Mesothelial cell of epicardium (in vitro differentiated cells): ENCODE measurements around the gene SRMS. TPM values are rescaled to one million over a fixed set of nuclear protein-coding genes. Genes with fewer than 3 reads are reported as not detected.

Experiments used
- DNase-seq, 2 experiments: peaks; one replicate each; pipeline ENCODE4 v3.0.0; 2021; ENCODE audit warnings: low spot score in 2 of 2; ENCODE audit not compliant: unreplicated experiment in 2 of 2
- H3K27ac Mint-ChIP-seq: 2 replicates; pipeline ENCODE4 v1.8.0; 2021; ENCODE audit warnings: mixed read lengths
- H3K27me3 Mint-ChIP-seq: 2 replicates; pipeline ENCODE4 v1.8.0; 2021; ENCODE audit warnings: low read depth, mixed read lengths
- H3K36me3 Mint-ChIP-seq: 2 replicates; pipeline ENCODE4 v1.8.0; 2021; ENCODE audit warnings: mixed read lengths
- H3K4me1 Mint-ChIP-seq: 2 replicates; pipeline ENCODE4 v1.8.0; 2021; ENCODE audit warnings: mixed read lengths
- H3K4me3 Mint-ChIP-seq: 2 replicates; pipeline ENCODE4 v1.8.0; 2021; ENCODE audit warnings: mild to moderate bottlenecking, moderate library complexity, mixed read lengths
- H3K9me3 Mint-ChIP-seq: 2 replicates; pipeline ENCODE4 v1.8.0; 2021; ENCODE audit warnings: mixed read lengths
- total RNA-seq: library from RNA; stranded (reverse); gene quantifications from 3 replicates; pipeline ENCODE4 v1.2.1, GENCODE V29; 2021
- TF ChIP-seq, protein P1 (sequence below): fragments of 200-600 bp; sonication (generic); IDR thresholded peaks from one replicate; pipeline ENCODE4 v1.5.0; 2021; ENCODE audit warnings: antibody characterized with exemption; ENCODE audit not compliant: unreplicated experiment

The SRMS gene
- total RNA-seq, 1 donor from 2014 or later, result not detected

DNA sequence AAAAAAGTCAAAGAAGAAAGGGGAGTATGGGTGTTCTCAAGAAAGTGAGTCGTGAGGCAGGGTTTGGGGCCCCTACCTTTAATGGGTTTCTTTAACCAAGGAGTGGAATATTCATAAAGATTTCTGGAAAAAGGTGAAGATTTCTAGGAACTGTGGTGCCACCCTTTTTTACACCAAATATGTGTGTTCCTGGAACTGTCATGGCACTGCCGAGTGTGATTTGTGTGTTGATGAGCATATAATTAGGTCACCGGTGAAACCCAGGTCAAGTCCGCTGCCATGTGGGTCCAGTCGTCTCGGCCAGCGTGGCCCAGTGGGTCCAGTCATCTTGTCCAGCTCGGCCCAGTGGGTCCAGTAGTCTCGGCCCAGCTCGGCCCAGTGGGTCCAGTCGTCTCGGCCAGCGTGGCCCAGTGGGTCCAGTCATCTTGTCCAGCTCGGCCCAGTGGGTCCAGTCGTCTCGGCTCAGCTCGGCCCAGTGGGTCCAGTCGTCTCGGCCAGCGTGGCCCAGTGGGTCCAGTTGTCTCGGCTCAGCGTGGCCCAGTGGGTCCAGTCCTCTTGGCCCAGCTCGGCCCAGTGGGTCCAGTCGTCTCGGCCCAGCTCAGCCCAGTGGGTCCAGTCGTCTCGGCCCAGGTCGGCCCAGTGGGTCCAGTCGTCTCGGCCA, 40.3 kb downstream of the SRMS start:
- TF ChIP-seq, protein P1, sequence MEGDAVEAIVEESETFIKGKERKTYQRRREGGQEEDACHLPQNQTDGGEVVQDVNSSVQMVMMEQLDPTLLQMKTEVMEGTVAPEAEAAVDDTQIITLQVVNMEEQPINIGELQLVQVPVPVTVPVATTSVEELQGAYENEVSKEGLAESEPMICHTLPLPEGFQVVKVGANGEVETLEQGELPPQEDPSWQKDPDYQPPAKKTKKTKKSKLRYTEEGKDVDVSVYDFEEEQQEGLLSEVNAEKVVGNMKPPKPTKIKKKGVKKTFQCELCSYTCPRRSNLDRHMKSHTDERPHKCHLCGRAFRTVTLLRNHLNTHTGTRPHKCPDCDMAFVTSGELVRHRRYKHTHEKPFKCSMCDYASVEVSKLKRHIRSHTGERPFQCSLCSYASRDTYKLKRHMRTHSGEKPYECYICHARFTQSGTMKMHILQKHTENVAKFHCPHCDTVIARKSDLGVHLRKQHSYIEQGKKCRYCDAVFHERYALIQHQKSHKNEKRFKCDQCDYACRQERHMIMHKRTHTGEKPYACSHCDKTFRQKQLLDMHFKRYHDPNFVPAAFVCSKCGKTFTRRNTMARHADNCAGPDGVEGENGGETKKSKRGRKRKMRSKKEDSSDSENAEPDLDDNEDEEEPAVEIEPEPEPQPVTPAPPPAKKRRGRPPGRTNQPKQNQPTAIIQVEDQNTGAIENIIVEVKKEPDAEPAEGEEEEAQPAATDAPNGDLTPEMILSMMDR, result no peak
- Mint-ChIP-seq H3K36me3 (peaks cover 3% of the 10 kb centered on the region), H3K4me1 (no peaks in the 10 kb centered on the region), H3K9me3 (peaks cover 27% of the 10 kb centered on the region), H3K27ac (no peak overlapping the region), H3K4me3 (no peak overlapping the region), H3K27me3 (peaks cover 53% of the 10 kb centered on the region)
- DNase-seq, result no peak

DNA sequence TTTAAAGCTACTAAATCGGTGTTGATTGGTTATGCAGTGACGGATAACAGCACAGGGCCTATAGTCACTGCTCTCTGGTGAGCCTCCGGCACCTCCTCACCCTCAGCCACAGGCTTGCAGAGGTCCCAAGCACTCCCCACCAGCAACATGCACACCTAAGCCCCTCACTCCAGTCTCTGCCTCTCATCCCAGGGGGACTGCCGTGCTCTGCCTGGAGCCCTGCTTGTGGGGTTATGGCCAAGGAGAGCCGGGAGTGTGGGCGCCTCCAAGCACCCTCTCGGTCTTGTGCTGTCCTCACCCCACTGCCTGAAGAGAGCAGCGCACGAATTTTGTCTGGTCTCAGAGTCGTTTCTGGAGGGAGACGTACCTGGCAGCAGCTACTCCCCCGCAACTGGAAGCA, 41.8 kb downstream of the SRMS start:
- H3K9me3 Mint-ChIP-seq, result peaks cover 24% of the 10 kb centered on the region
- peaks cover 3% of the 10 kb centered on the region for H3K36me3 Mint-ChIP-seq
- peaks cover 54% of the 10 kb centered on the region for H3K27me3 Mint-ChIP-seq
- H3K4me1 Mint-ChIP-seq, result no peaks in the 10 kb centered on the region
- TF ChIP-seq, protein P1, result no peak
- no peak for DNase-seq
- H3K4me3 Mint-ChIP-seq, result no peak overlapping the region
- H3K27ac Mint-ChIP-seq, result no peak overlapping the region

DNA sequence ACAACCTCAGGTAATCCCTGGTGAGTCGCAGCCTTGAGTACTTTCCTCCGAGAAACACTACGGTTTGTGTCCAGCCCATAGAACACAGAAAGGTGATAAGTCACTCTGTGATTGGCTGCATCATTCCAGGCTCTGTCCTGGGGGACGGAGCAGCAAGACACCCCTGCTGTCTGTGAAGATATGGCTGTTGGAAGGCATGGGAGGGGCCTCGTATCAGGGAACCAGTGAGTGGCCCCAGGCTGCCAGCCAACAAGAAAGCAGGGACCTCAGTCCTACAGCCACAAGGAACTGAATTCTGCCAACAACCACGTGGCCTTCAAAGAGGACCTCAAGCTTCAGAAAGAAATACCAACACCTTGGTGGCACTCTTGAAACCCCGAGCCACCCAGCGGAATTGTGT, 42.3 kb downstream of the SRMS start:
- no peak overlapping the region for H3K27ac Mint-ChIP-seq
- TF ChIP-seq, protein P1, result no peak
- H3K4me3 Mint-ChIP-seq, result no peak overlapping the region
- peaks cover 24% of the 10 kb centered on the region for H3K9me3 Mint-ChIP-seq
- H3K4me1 Mint-ChIP-seq, result no peaks in the 10 kb centered on the region
- no peak for DNase-seq
- peaks cover 53% of the 10 kb centered on the region for H3K27me3 Mint-ChIP-seq
- H3K36me3 Mint-ChIP-seq, result peaks cover 3% of the 10 kb centered on the region

- no peaks in the 10 kb centered on the region for H3K4me1 Mint-ChIP-seq
- H3K27ac Mint-ChIP-seq, result no peak overlapping the region
- DNase-seq, result no peak
- TF ChIP-seq, protein P1, result no peak
- peaks cover 52% of the 10 kb centered on the region for H3K27me3 Mint-ChIP-seq
- no peak overlapping the region for H3K4me3 Mint-ChIP-seq
- peaks cover 24% of the 10 kb centered on the region for H3K9me3 Mint-ChIP-seq
- H3K36me3 Mint-ChIP-seq, result peaks cover 3% of the 10 kb centered on the region
These were observed 42.9 kb downstream of the SRMS start for GRCh38 chr20:63504642-63505041.

- peaks cover 3% of the 10 kb centered on the region for H3K36me3 Mint-ChIP-seq
- peaks cover 48% of the 10 kb centered on the region for H3K27me3 Mint-ChIP-seq
- TF ChIP-seq, protein P1, result no peak
- H3K9me3 Mint-ChIP-seq, result peaks cover 20% of the 10 kb centered on the region
- H3K27ac Mint-ChIP-seq, result no peak overlapping the region
- DNase-seq, result no peak
- H3K4me3 Mint-ChIP-seq, result no peak overlapping the region
- H3K4me1 Mint-ChIP-seq, result no peaks in the 10 kb centered on the region
These were observed 44.0 kb downstream of the SRMS start for GRCh38 chr20:63503524-63503923.
